GM18519 (cell line): ENCODE results near the gene SERF1A.
"Not testable (repeated sequence)": the region's sequence is repeated elsewhere in the genome, so short reads cannot be mapped to it uniquely, and the experiment has no call there.

Source experiments
- ATAC-seq: cut with Tn5 transposase; IDR thresholded peaks from one replicate; pipeline ENCODE4 v1.9.1; 2021; ENCODE audit warnings: mild to moderate bottlenecking, moderate library complexity; ENCODE audit not compliant: unreplicated experiment, low FRiP score

SERF1A gene

DNA sequence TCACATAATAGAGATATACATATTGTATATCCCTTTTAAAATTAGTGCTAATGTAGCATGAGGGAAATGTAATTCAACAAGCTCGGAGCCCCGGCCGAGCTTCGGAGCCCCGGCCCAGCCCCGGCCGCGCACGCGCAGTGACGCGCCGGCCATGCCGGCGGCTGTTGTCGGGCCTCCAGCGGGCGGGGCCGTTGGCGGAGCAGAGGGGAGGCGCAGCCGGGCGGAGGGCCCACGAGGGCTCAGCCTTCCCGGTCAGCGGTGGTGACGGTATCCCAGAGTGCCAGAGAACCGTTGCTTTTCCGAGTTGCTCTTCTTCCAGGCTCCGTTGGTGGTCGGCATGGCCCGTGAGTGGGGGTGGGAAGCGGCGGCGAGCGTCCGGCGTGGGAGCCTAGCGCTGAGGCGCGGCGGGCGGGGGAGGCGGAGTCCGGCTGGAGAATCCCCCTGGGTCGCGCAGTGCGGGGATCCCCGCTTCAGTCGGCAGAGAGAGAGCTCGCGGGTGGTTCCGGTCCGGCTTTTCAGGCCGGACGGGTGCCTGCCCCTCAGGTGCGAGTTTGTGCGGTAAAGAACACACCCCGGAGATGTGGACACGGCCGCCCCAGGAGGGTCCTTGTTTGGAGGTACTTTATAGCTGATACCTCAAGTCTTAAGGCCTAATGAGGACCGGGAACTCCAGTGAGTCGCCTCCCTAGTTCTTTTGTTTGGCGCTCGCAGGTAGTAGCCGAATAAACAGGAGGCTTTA is at the start of gene SERF1A:
SERF1A (plus strand) TSS at position 137 of the 739 bp plus-strand sequence; CDS start at position 338, 201 bp downstream.
- peak; percentile 81 for ATAC-seq

DNA sequence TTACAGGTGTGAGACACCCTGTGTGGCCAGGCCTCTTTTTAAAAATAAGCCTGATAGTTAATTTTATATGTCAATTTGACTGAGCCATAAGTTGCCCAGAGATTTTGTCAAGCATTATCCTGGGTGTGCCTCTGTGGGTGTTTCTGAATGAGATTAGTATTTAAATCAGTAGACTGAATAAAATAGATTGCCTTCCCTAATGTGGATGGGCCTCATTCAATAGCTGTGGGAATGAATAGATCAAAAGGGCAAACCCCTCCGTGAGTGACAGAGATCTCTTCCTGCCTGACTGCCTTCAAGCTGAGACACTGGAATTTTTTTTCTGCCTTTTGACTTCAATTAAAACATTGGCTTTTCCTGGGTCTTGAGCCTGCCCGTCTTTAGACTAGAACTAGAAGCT is 33.7 kb upstream of the SERF1A start:
- not testable (repeated sequence) for ATAC-seq

DNA sequence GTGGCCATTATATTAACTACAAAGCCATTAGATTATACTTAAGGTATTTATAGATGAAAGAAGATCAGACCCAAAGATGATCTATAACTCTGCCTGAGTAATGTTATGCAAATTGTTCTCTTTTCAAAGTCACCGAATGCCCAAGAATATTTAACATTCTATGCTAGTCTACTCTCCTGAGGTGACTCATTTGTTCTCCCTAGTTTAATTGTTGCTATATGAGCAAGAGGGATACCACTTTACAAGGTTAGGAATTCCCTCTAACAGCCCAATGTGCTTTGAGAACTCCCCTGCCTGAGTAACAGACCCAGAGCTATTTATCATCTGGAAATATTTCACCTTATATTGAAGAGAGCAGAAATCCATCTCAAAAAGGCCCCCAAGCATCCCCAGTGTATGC is 29.8 kb upstream of the SERF1A start:
- ATAC-seq = not testable (repeated sequence)

GRCh38 chr5:70896076-70896475 is 4.4 kb upstream of the SERF1A start:
- not testable (repeated sequence) for ATAC-seq

GRCh38 chr5:70901272-70901571 is 753 bp downstream of the SERF1A start:
- ATAC-seq = peak; percentile 9

GRCh38 chr5:70906624-70907023 is 6.2 kb downstream of the SERF1A start:
- not testable (repeated sequence) for ATAC-seq

DNA sequence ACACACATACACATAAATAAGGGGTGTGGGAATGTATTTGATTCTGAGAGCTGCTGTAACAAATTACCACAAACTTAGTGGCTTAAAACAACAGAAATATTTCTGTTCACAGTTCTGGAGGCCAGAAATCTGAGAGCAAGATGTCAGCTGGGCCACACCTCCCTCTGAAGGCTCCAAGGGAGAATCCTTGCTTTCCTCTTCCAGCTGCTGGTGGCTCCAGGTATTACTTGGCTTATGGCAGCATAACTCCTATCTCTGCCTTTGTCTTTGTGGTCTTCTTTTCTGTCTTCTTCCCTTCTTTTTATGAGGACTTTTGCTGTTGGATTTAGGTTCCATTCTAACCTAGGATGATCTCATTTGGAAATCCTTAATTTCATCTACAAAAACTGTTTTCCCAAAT is 16.4 kb downstream of the SERF1A start:
- not testable (repeated sequence) for ATAC-seq

DNA sequence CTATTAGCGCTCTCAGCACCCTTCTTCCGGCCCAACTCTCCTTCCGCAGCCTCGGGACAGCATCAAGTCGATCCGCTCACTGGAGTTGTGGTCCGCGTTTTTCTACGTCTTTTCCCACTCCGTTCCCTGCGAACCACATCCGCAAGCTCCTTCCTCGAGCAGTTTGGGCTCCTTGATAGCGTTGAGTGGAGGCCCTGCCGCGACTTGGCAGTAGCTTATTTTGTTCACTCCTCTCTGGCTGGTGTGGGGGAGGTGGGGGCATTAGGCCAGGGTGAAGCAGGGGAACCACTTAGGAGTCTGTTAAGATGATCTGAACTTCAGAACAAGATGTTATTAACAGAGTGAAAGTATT is 24.7 kb downstream of the SERF1A start:
- not testable (repeated sequence) for ATAC-seq

- not testable (repeated sequence) for ATAC-seq
Observed at GRCh38 chr5:70931709-70932368, 31.4 kb downstream of the SERF1A start.

DNA sequence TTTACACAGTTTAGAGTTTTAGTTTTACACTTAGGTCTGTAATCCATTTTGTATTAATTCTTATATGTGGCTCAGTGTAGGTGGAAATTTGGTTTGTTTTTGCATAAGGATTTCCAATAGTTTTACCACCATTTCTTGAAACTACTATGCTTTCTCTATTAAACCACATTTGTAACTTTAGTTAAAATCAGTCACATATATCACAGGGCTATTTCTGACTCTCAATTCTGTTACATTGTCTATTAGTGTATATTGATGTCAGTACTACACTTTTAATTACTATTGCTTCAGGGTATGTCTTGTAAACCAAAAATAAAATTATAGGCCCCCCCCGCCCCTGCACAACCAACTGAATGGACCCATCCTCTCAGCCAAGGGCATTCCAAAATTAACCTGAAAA is 32.1 kb downstream of the SERF1A start:
- ATAC-seq = not testable (repeated sequence)

DNA sequence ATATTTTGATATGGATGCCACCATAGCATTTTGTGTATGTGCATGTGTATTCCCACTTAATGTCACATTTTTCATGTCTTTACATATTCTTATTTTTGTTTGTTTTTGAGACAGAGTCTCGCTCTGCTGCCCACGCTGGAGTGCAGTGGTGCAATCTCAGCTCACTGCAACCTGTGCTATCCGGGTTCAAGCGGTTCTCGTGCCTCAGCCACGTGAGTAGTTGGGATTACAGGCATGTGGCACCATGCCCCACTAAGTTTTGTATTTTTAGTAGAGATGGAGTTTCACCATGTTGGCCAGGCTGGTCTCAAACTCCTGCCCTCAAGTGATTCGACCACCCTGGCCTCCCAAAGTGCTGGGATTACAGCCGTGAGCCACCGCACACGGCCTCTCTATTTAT is 52.6 kb downstream of the SERF1A start:
- ATAC-seq = not testable (repeated sequence)
